Activated T-helper 1 cell treated with anti-CD3 and anti-CD28 coated beads, Interleukin-2, amount 50 U/mL, for 16 hours (primary cell): ENCODE data around the gene BOD1L1.

Source experiments
- DNase-seq, 2 donors: peaks; one replicate each; pipeline ENCODE4 v3.0.0-alpha.2; 2020; ENCODE audit warnings: low read depth in 1 of 2, low spot score in 1 of 2

The BOD1L1 gene

DNA sequence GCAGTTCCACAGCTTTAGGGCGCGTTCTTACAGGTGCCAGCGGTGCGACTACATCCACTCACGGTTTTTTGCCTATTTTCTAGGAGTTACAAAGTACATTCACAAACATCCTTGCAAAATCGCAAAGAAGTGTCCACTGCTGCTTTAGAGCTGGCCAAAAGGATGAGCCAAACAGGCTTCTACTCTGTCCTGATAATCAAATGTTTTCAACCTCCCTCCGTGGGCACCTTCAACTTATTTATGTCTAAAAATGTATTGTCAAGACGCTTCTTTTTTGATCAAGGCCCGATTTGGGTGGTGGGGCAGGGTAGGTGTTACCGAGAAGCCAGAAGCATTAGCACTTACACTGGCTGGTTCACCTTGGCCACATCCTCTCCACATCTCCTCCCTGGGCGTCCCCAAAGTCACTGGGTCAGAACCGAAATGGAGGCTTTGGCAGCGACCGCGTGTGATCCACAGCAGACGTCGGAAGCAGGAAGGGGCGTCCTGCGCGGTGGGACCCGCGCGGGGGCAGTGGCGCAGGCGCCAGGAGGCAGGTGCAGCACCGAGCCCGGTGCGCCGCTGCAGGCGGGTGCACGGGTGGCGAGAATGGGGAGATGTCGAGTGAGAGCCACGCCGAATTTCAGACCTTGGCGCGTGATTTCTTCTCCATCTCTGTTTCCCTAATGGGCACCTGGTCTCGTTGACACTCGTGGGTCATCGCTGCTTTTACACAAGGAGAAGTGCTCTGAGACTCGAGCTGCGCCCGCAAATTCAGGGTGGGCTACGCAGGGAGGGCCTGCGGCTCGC lies 100.1 kb downstream of the BOD1L1 start:
- DNase-seq = no peak

DNA sequence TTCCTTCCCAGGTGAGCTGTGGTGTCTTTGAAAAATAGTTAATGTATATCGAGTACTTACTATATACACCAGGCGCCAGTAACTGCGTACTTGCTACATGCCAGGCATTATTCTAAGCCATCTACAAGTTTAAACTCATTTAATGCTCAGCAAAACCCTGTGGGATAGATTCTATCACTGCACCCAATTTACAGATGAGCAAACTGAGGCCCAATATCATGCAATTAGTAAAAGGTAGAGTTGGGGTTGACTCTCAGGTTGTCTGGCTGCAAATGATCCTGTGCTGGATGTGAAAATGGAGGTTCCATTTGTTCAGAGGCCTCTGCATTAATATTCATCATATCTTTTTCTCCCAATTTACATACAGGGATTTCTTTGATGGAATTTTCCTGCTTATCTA lies 100.9 kb downstream of the BOD1L1 start:
- no peak for DNase-seq

DNA sequence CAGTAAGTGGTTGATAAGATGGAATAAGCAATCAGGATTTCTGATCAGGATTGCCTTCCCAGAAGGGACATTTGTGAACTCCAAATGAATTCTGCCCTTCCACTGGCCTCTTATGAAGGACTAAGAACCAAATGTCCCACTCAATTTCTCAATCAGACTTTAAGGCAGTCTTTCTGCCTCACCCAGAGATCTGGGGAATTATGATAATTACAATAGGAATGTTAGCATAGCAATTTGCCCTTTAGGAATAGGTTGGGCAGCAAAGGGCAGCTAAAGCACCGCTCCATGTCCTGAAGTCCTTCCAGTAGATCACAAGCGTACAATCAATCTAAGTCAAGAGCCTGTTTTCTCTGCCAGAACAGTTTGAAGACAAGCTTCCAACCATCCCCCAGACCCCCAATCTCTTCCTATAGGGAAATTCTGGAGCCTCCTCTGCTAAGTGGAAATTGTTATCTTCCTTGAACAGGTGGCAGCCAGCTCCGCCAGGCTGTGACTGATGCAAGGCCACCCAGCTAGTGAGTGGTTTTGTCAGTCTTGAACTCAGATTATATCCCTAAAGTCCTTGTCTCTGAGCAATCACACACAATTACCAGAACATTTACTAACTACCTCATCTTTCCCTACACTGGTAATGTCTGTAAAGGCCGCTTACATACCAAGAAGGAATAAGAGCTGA lies 101.8 kb downstream of the BOD1L1 start:
- DNase-seq = no peak

DNA sequence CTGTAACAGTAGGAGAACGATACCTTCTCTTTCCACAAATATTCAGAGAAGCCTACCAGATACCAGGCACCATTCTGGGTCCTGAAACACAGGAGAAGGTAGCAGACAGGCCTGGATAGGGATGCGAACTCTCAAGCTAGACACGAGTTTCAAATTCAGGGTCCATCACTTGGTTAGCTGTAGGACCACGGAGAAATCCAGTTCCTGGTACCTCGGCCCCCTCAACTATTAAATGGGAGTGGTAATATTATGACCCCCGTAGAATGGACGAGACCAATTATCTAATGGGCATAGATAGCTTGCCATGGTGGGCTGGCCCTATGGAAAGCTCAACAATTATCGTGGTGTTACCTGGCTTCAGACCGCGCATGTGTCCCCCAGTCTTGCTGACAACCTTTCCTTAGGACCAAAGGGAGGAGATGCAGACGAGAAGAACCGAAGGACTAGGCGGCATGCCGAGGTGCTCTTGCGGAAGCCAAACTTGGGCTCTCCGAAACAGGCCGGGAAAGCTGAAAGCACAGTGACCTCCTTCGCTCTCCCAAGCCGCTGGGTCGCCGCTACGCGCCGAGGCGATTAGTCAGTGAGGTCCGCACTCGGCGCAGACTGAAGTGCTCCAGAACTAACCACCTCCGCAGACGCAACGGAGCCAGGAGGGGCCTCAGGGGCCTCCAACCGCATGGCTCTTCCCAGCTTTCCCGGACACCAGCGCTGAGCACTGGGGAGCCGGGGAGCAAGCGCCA lies 102.9 kb downstream of the BOD1L1 start:
- no peak for DNase-seq

DNA sequence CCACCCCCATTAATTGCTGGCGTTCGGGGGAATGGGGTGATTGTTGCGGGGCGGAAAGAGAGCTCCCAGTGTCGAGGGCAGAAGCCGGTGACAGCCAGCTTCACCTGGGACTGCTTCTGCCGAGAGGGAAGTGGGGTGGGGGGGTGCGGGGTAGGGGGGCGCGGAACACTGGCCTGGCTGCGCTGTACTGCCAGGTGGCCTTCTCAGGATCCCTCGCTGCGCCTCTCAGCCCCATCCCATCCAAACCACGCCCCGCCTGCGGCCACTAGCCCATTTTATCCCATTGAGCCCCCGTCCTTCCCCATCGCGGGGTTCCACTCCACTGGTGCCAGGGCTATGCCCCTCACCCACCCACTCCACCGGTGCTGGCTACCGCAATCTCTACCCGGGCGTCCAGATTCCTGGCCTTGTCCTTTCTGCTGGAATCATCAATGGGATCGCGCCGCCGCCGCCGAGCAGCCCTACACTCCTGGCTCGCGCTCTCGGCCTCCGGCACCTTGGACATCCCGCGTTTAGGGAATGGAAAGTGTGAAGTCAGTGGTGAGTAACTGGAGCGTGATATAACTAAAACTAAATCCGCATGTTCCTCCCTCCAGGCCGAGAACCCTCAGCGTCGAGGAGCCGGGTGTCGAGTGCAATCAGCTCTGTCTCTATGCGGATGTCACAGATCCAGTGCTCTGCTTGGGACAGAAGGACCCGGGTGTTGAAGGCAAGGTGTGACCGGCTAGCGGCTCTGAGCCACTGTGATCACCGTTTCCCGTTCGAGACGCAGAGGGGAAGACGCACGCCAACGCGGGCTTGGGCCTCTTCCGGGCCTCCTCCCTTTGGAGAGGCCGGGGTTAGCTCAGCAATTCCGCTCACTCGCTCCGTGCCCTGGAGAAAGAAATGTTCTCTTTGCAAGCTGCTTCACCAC lies 103.7 kb downstream of the BOD1L1 start:
- no peak for DNase-seq

DNA sequence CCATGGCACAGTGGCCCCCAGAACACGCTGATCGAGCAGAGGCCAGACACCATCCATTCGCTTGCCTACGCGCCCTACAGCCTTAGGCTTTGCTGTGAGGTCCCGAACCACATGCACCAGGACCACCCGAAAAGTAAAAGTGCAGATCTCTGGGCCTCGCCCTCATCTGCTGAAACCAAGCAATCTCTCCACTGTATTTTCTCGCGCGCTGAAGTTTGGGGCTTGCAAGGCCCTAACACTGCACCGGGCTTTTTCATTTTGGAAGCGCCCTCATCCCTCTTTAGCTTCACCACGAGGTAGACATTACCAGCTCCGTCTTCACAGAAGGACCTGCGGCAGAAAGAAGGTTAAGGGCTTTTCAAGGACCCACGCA lies 104.4 kb downstream of the BOD1L1 start:
- DNase-seq = no peak

DNA sequence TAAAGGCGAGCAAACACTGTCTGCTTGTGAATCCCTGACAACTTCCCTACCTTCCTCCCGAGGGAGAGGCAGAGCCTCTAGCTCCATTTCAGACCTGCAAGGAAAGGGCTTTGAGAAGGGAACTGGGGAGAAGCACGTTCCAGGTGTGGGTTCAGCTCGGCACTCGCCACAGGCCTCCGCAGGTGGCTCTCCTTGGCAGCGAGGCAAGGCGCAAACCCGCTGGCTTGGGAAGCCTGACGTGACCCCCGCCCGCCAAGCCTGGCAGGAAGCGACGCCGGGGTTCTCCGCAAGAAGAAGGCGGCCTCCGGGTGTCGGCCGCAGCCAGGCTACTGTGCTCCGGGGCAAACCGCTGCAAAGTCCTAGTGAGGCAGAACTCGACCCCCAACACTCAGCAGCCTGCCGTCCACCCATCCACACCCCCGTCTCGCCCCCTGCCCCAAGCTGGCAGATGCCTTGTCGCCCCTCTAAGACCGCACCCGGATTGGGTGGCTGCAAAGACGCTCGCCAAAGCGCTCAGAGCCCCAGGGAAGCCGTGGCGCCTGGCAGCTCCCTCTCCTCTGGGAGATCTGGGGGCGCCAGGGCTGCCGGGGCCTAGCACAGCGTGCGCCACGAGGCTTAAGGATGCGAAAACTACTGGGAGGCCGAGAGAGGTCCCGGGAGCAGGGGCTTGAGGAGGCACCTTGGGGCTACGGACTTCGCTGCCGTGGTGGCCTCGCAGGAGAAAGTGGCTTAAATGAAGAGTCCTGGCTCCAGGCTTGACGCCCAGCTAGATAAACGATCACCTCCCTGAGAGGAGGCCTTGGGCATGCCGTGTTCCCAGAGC lies 105.0 kb downstream of the BOD1L1 start:
- no peak for DNase-seq

DNA sequence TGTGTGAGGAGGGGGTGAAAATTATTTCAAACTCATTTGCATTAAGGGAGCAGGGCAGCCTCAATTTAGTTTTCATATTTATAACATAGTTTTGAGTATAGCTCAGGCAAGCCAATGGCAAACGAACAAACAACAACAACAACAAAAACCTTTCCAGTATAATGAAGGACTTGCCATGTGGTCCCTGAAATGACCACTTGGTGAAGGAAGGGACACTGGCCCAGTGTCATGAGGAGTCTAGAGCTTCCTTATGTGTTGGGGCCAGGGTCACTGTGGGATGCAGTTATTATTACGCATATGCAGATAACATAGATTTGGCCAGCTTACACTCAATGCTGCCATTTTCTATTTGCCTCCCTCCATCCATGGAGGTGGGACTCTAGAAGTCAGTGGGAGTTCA lies 106.5 kb downstream of the BOD1L1 start:
- DNase-seq = no peak
